ENCODE results near the gene MRPL58. TPM values are rescaled to one million over a fixed set of nuclear protein-coding genes. Genes with fewer than 3 reads are reported as not detected.

MRPL58 gene
- total RNA-seq, 4 donors from 2014 or later: 37.8 to 55.1 (median 49.7) TPM

GRCh38 chr17:74972107-74972972, 40.1 kb upstream of the MRPL58 start, which contains the start of gene HID1:
Gene HID1 (minus strand): TSS chr17:74972759. CDS start chr17:74972656, 103 bp downstream.
- H3K4me1 ChIP-seq: peaks cover 3 to 18% of the 10 kb centered on the region in 2 donors
- H3K4me3 ChIP-seq (replicated peaks in 1 of 3): peak within 1 kb of the TSS; percentile 41 to 74 (median 58)
- 0 to 1% methylated on average over 21 to 25 of the region's 95 CpGs for WGBS, 2 donors
- no peaks in the 10 kb centered on the region for H3K9me3 ChIP-seq
- no peaks in the 10 kb centered on the region for H3K27me3 ChIP-seq
- intact Hi-C loops (cut with DNase I): no loop called here
- peak; percentile 70 to 74 for DNase-seq
- TF ChIP-seq, protein P1, sequence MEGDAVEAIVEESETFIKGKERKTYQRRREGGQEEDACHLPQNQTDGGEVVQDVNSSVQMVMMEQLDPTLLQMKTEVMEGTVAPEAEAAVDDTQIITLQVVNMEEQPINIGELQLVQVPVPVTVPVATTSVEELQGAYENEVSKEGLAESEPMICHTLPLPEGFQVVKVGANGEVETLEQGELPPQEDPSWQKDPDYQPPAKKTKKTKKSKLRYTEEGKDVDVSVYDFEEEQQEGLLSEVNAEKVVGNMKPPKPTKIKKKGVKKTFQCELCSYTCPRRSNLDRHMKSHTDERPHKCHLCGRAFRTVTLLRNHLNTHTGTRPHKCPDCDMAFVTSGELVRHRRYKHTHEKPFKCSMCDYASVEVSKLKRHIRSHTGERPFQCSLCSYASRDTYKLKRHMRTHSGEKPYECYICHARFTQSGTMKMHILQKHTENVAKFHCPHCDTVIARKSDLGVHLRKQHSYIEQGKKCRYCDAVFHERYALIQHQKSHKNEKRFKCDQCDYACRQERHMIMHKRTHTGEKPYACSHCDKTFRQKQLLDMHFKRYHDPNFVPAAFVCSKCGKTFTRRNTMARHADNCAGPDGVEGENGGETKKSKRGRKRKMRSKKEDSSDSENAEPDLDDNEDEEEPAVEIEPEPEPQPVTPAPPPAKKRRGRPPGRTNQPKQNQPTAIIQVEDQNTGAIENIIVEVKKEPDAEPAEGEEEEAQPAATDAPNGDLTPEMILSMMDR (IDR thresholded peaks at IDR 0.05): no peak
- peak in 1 of 2 donors; percentile 26 for TF ChIP-seq POLR2A (IDR thresholded peaks at IDR 0.05)
- peak within 1 kb of the TSS in 2 of 3 donors; percentile 20 to 40 for H3K27ac ChIP-seq
- no peaks in the 10 kb centered on the region for H3K36me3 ChIP-seq

DNA sequence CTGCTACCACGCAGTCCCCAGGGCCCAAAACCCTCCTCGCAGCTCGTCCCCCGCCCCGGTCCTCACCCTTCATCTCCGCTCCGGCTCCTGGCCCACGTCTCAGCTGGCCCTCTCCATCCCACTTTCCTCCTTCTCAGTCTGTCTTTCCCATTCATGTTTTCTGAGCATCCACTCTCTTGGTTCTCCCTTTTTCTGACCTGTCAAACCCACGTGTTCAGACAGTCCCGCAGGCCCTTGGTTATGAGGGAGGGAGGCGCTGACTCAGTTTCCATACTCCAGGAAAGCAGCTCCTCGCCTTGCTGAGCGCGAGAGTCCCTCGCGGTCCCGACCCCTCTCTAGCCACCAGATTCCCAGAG, 39.5 kb upstream of the MRPL58 start:
- Histone ChIP-seq H3K27me3 (no peaks in the 10 kb centered on the region), H3K27ac (no peak overlapping the region), H3K4me1 (peaks cover 3 to 18% of the 10 kb centered on the region in 2 donors), H3K9me3 (no peaks in the 10 kb centered on the region), H3K36me3 (no peaks in the 10 kb centered on the region), H3K4me3 (replicated peaks in 1 of 3) (peak overlapping the region in 2 of 3 donors; percentile 41 to 74)
- no peak for TF ChIP-seq POLR2A (IDR thresholded peaks at IDR 0.05)
- TF ChIP-seq, protein P1 (IDR thresholded peaks at IDR 0.05): no peak
- no peak for DNase-seq
- intact Hi-C loops (cut with DNase I): no loop called here
- WGBS, 2 donors: 15 to 16% methylated on average over 17 of the region's 17 CpGs

- Histone ChIP-seq H3K9me3 (no peaks in the 10 kb centered on the region), H3K27ac (no peak overlapping the region), H3K4me1 (peaks cover 3 to 13% of the 10 kb centered on the region in 2 donors), H3K36me3 (no peaks in the 10 kb centered on the region), H3K4me3 (replicated peaks in 1 of 3) (no peak overlapping the region), H3K27me3 (no peaks in the 10 kb centered on the region)
- WGBS, 2 donors: 79 to 83% methylated on average over 4 of the region's 4 CpGs
- no peak for TF ChIP-seq POLR2A (IDR thresholded peaks at IDR 0.05)
- TF ChIP-seq, protein P1 (IDR thresholded peaks at IDR 0.05): no peak
- intact Hi-C loops (cut with DNase I): no loop called here
- no peak for DNase-seq
Measured at GRCh38 chr17:74975943-74976342, 36.5 kb upstream of the MRPL58 start.

GRCh38 chr17:74977802-74978201, 34.7 kb upstream of the MRPL58 start:
- H3K36me3 ChIP-seq: no peaks in the 10 kb centered on the region
- TF ChIP-seq, protein P1 (IDR thresholded peaks at IDR 0.05): no peak
- TF ChIP-seq POLR2A (IDR thresholded peaks at IDR 0.05): no peak
- peaks cover 12 to 18% of the 10 kb centered on the region in 2 donors for H3K4me1 ChIP-seq
- H3K9me3 ChIP-seq: no peaks in the 10 kb centered on the region
- intact Hi-C loops (cut with DNase I): no loop called here
- H3K27me3 ChIP-seq: no peaks in the 10 kb centered on the region
- no peak for DNase-seq
- 90 to 92% methylated on average over 3 of the region's 3 CpGs for WGBS, 2 donors
- H3K4me3 ChIP-seq (replicated peaks in 1 of 3): no peak overlapping the region
- no peak overlapping the region for H3K27ac ChIP-seq

GRCh38 chr17:74978240-74978639, 34.2 kb upstream of the MRPL58 start:
- WGBS, 2 donors: 72 to 89% methylated on average over 3 of the region's 3 CpGs
- Histone ChIP-seq H3K36me3 (no peaks in the 10 kb centered on the region), H3K4me1 (peaks cover 13 to 19% of the 10 kb centered on the region in 2 donors), H3K9me3 (no peaks in the 10 kb centered on the region), H3K27ac (no peak overlapping the region), H3K27me3 (no peaks in the 10 kb centered on the region), H3K4me3 (replicated peaks in 1 of 3) (no peak overlapping the region)
- DNase-seq: no peak
- intact Hi-C loops (cut with DNase I): no loop called here
- no peak for TF ChIP-seq POLR2A (IDR thresholded peaks at IDR 0.05)
- TF ChIP-seq, protein P1 (IDR thresholded peaks at IDR 0.05): no peak
